ENCODE data around the gene GNPTG. TPM values are rescaled to one million over a fixed set of nuclear protein-coding genes. Genes with fewer than 3 reads are reported as not detected.

GNPTG gene
- total RNA-seq, 4 donors from 2014 or later: 28.4 to 95.9 (median 48.6) TPM

DNA sequence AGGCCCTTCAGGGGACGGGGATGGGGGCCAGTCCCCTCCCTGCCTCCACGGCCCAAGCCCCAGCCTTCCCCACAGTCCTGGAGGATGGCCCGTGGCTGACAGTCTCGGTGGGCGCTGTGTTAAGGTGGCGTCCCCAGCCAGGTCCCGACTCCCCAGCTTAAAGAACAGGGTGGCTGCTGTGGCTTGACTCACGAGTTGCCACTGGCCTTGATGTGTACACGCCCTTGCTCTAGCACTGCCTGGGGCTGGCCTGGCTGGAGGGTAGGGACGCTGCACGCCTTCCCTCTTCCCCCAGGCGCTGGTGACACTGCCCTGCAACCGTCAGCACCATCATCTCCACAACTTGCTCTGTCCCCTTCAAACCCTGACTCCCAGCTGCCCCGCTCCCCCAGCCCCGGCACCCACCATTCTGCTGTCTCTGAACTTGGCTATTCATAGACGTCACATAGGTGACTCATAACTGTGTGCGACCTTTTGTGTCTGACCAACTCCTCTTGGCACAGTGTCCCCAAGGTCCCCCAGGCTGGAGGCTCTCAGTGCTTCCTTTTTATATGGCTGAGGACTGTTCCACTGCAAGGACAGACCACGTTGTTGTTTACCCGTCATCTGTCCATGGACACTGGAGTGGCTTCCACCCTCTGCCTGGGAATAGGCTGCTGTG is 6.3 kb downstream of the GNPTG start:
- Histone ChIP-seq H3K9me3 (no peaks in the 10 kb centered on the region), H3K27ac (no peak overlapping the region), H3K4me3 (no peak overlapping the region), H3K4me1 (peaks cover 0 to 2% of the 10 kb centered on the region in 2 donors), H3K27me3 (no peaks in the 10 kb centered on the region), H3K36me3 (no peaks in the 10 kb centered on the region)
- TF ChIP-seq POLR2A (IDR thresholded peaks at IDR 0.05): no peak
- no peak for TF ChIP-seq CTCF (IDR thresholded peaks at IDR 0.05)
- DNase-seq: no peak
- intact Hi-C loops (cut with DNase I; ENCODE audit: low total_unique reads): no loop called here

DNA sequence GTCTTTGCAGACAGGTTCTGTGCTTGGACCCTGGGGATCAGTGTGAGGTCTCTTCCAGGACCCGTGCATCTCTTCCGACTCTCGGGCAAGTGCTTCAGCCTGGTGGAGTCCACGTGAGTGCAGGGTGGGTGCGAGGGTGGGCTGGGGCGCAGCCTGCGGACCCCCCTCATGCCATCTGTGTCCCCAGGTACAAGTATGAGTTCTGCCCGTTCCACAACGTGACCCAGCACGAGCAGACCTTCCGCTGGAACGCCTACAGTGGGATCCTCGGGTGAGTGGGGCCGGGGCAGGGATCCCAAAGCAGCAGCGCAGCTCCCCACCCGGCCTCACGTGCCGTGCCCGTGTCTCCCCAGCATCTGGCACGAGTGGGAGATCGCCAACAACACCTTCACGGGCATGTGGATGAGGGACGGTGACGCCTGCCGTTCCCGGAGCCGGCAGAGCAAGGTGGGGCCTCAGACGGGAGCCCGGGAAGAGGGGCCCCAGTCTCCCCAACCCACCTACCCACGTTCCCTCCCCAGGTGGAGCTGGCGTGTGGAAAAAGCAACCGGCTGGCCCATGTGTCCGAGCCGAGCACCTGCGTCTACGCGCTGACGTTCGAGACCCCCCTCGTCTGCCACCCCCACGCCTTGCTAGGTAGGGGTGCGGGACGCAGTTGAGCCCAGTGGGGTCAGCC is 10.1 kb downstream of the GNPTG start:
- no peak overlapping the region for H3K27ac ChIP-seq
- no peaks in the 10 kb centered on the region for H3K4me1 ChIP-seq
- no peak overlapping the region for H3K4me3 ChIP-seq
- DNase-seq: no peak
- TF ChIP-seq CTCF (IDR thresholded peaks at IDR 0.05) (no peak), POLR2A (IDR thresholded peaks at IDR 0.05) (no peak)
- H3K27me3 ChIP-seq: no peaks in the 10 kb centered on the region
- H3K36me3 ChIP-seq: no peaks in the 10 kb centered on the region
- H3K9me3 ChIP-seq: no peaks in the 10 kb centered on the region
- intact Hi-C loops (cut with DNase I; ENCODE audit: low total_unique reads): no loop called here

- Histone ChIP-seq H3K9me3 (no peaks in the 10 kb centered on the region), H3K27ac (no peak overlapping the region), H3K27me3 (no peaks in the 10 kb centered on the region), H3K4me1 (no peaks in the 10 kb centered on the region), H3K4me3 (no peak overlapping the region), H3K36me3 (no peaks in the 10 kb centered on the region)
- no peak for TF ChIP-seq CTCF (IDR thresholded peaks at IDR 0.05)
- no peak for DNase-seq
- intact Hi-C loops (cut with DNase I; ENCODE audit: low total_unique reads): no loop called here
Measured at GRCh38 chr16:1362807-1363206, 11.1 kb downstream of the GNPTG start.

DNA sequence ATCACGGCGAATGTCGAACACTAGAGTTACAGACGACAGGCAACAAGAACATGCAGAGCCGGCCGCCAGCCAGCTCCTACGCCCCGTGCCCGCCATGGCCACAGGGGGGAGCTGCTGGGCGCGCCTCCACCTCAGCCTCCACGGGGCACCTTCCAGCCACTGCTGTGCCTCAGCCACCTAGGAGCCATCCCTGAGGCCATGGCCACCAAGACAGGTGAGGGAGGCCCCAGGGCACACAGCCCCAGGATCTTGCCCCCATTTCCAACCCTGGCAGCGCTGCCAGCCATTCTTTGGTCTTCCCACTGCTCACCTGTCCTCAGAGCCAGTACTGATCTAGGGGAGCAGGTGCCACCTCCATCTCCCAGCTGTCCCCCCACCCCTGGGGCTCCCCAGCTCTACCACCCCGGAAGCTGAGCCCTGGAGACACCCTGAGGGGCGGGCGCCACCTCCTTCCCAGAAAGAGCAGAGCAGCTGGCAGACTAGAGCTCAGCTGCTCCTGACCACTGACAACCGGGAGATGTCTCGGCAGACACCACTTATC is 11.8 kb downstream of the GNPTG start:
- intact Hi-C loops (cut with DNase I; ENCODE audit: low total_unique reads): no loop called here
- TF ChIP-seq CTCF (IDR thresholded peaks at IDR 0.05) (peak; percentile 24 to 51 (median 40)), POLR2A (IDR thresholded peaks at IDR 0.05) (no peak)
- DNase-seq: no peak
- no peaks in the 10 kb centered on the region for H3K27me3 ChIP-seq
- no peak overlapping the region for H3K27ac ChIP-seq
- H3K36me3 ChIP-seq: no peaks in the 10 kb centered on the region
- H3K4me1 ChIP-seq: no peaks in the 10 kb centered on the region
- no peaks in the 10 kb centered on the region for H3K9me3 ChIP-seq
- H3K4me3 ChIP-seq: no peak overlapping the region

DNA sequence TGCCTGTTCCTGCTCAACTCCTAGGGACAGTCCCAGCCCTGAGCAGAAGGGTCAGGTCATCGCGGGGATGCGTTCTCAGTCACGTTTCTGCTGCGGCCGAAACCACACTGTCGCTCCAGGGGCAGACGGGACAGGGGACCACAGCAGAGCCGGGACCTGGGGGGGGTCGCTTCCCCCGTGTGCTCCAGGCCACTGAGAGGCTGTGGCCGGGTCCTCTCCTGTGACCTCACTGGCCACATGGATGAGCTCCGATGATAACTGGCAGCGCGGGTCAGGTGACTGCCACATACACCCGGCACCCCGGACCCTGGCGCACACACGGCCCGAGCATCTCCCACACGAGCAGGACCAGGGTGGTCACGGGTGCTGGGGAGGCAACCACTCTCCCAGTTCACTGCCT is 12.8 kb downstream of the GNPTG start:
- Histone ChIP-seq H3K9me3 (no peaks in the 10 kb centered on the region), H3K27ac (no peak overlapping the region), H3K4me3 (no peak overlapping the region), H3K4me1 (no peaks in the 10 kb centered on the region), H3K36me3 (no peaks in the 10 kb centered on the region), H3K27me3 (no peaks in the 10 kb centered on the region)
- no peak for TF ChIP-seq CTCF (IDR thresholded peaks at IDR 0.05)
- no peak for TF ChIP-seq POLR2A (IDR thresholded peaks at IDR 0.05)
- intact Hi-C loops (cut with DNase I; ENCODE audit: low total_unique reads): no loop called here
- no peak for DNase-seq
